ENCODE results near the gene LYPD5. TPM values are rescaled to one million over a fixed set of nuclear protein-coding genes. Genes with fewer than 3 reads are reported as not detected.

Gene LYPD5
- total RNA-seq, 6 experiments from 2014 or later = 0.80 to 0.87 TPM; not detected in 4

DNA sequence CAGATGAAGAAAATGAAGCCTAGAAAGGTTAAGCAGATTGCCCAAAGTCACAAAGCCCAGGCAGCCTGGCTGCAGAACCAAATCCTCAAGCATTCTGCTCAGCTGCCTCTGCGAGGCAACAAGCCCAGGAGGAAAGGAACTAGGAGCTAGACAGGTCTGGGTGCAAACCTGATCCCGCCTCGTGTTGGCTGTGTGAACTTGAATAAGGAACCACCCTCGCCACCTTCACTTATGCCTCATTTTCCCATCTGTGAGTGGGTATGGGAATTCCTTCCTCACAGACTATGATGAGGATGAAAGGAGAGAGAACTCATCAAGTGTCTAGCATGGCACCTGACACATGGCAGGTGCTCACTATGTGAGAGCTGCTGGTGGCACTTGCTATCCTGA, 54.0 kb downstream of the LYPD5 start:
- H3K27me3 ChIP-seq = no peaks in the 10 kb centered on the region
- TF ChIP-seq POLR2A (IDR thresholded peaks at IDR 0.05) = no peak
- TF ChIP-seq, protein P1, sequence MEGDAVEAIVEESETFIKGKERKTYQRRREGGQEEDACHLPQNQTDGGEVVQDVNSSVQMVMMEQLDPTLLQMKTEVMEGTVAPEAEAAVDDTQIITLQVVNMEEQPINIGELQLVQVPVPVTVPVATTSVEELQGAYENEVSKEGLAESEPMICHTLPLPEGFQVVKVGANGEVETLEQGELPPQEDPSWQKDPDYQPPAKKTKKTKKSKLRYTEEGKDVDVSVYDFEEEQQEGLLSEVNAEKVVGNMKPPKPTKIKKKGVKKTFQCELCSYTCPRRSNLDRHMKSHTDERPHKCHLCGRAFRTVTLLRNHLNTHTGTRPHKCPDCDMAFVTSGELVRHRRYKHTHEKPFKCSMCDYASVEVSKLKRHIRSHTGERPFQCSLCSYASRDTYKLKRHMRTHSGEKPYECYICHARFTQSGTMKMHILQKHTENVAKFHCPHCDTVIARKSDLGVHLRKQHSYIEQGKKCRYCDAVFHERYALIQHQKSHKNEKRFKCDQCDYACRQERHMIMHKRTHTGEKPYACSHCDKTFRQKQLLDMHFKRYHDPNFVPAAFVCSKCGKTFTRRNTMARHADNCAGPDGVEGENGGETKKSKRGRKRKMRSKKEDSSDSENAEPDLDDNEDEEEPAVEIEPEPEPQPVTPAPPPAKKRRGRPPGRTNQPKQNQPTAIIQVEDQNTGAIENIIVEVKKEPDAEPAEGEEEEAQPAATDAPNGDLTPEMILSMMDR (IDR thresholded peaks at IDR 0.05) = no peak
- intact Hi-C loops (cut with DNase I) = loop anchor here in 1 of 2 donors (5.0 kb wide), 1 partner anchor 34 kb away; the partner anchor contains the start of gene KCNN4
- peaks cover 0 to 3% (median 0%) of the 10 kb centered on the region in 4 donors for H3K4me1 ChIP-seq
- WGBS (ENCODE audit: insufficient coverage, low coverage, low lambda C conversion rate, missing lambda C conversion rate) = 63% methylated on average over 3 of the region's 4 CpGs
- no peak for ATAC-seq
- H3K9me3 ChIP-seq = no peaks in the 10 kb centered on the region
- peaks cover 0 to 41% (median 5%) of the 10 kb centered on the region in 4 donors for H3K36me3 ChIP-seq
- H3K4me3 ChIP-seq = no peak overlapping the region
- no peak overlapping the region for H3K27ac ChIP-seq
- no peak for DNase-seq

DNA sequence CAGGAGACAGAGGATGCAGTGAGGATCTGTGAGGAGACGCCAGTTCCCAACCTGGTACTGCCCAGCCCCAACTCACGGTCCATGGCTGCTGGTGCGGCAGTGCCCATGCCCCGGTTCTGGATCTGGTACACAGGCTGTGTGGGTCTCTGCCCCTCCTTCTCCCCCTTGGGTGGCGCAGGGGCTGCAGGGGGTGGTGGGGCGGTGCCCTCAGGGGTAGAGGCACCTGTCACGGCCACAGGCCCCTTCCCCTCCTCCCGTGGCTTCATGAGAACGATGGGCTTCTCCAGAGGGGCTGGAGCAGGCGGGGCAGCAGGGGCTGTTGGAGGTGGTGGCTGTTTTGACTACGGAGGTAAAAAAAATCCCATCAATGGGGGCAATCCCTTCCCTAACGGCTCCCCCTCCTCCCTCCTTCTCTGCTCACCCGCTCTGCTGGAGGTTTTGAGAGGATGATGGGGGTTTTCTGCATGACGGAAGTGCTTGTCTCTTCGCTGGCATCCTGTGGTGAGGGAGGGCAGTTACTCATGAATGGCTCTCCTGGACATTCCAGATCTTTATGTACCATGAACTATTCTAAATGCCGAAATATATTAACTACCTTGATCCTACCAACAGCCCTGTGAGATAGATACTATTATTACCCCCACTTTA, 54.6 kb downstream of the LYPD5 start:
- WGBS (ENCODE audit: insufficient coverage, low coverage, low lambda C conversion rate, missing lambda C conversion rate) = 66% methylated on average over 5 of the region's 16 CpGs
- ATAC-seq (no peak), DNase-seq (no peak)
- H3K4me3 ChIP-seq = no peak overlapping the region
- no peak overlapping the region for H3K27ac ChIP-seq
- intact Hi-C loops (cut with DNase I) = loop anchor here in 1 of 2 donors (5.0 kb wide), 1 partner anchor 35 kb away; the partner anchor contains the start of gene KCNN4
- no peak for TF ChIP-seq POLR2A (IDR thresholded peaks at IDR 0.05)
- TF ChIP-seq, protein P1 (IDR thresholded peaks at IDR 0.05) = no peak
- peaks cover 0 to 46% (median 5%) of the 10 kb centered on the region in 4 donors for H3K36me3 ChIP-seq
- H3K9me3 ChIP-seq = no peaks in the 10 kb centered on the region
- H3K4me1 ChIP-seq = no peaks in the 10 kb centered on the region
- no peaks in the 10 kb centered on the region for H3K27me3 ChIP-seq

Other genes starting within 250 kb of the LYPD5 start
- 1 to 10 TPM; 5.5 to 8.4 (median 7.5) TPM for gene XRCC1, start 226.9 kb downstream of the LYPD5 start, total RNA-seq
- gene PINLYP, start 226.6 kb downstream of the LYPD5 start, total RNA-seq = 1 to 10 TPM in 1 of 6 experiments, under 1 TPM in 4, not detected in 1; 0.58 to 1.5 (median 0.81) TPM
- 10 to 100 TPM in 4 of 6 experiments, 1 to 10 TPM in 2; 9.1 to 18.6 (median 11.0) TPM for gene IRGQ, start 206.3 kb downstream of the LYPD5 start, total RNA-seq
- 10 to 100 TPM in 4 of 6 experiments, 1 to 10 TPM in 2; 7.7 to 15.8 (median 10.3) TPM for gene ZNF576, start 205.9 kb downstream of the LYPD5 start, total RNA-seq
- gene SRRM5, start 190.4 kb downstream of the LYPD5 start, total RNA-seq = under 1 TPM in 5 of 6 experiments, not detected in 1; 0.09 to 0.37 (median 0.18) TPM
- gene ZNF428, start 182.8 kb downstream of the LYPD5 start, total RNA-seq = 10 to 100 TPM; 10.9 to 16.7 (median 13.3) TPM
- gene CADM4, start 162.6 kb downstream of the LYPD5 start, total RNA-seq = 1 to 10 TPM; 2.2 to 4.7 (median 3.7) TPM
- gene PLAUR, start 132.3 kb downstream of the LYPD5 start, total RNA-seq = 10 to 100 TPM in 1 of 6 experiments, 1 to 10 TPM in 4, under 1 TPM in 1; 0.90 to 13.3 (median 2.3) TPM
- gene IRGC, start 86.4 kb downstream of the LYPD5 start, total RNA-seq = not detected
- 10 to 100 TPM in 2 of 6 experiments, 1 to 10 TPM in 4; 6.5 to 13.5 (median 9.8) TPM for gene SMG9, start 47.5 kb downstream of the LYPD5 start, total RNA-seq
- gene KCNN4, start 21.5 kb downstream of the LYPD5 start, total RNA-seq = 1 to 10 TPM in 1 of 6 experiments, under 1 TPM in 4, not detected in 1; 0.18 to 1.4 (median 0.27) TPM
- 1 to 10 TPM; 1.7 to 4.0 (median 2.2) TPM for gene ZNF283, start 24.9 kb upstream of the LYPD5 start, total RNA-seq
- 1 to 10 TPM in 1 of 6 experiments, under 1 TPM in 4, not detected in 1; 0.26 to 1.4 (median 0.66) TPM for gene ZNF404, start 81.5 kb upstream of the LYPD5 start, total RNA-seq
- gene ZNF45, start 132.8 kb upstream of the LYPD5 start, total RNA-seq = 1 to 10 TPM; 2.9 to 5.4 (median 4.7) TPM
- gene ZNF221, start 148.8 kb upstream of the LYPD5 start, total RNA-seq = 1 to 10 TPM in 5 of 6 experiments, under 1 TPM in 1; 0.50 to 2.9 (median 1.6) TPM
- 1 to 10 TPM; 1.9 to 5.8 (median 3.1) TPM for gene ZNF155, start 181.7 kb upstream of the LYPD5 start, total RNA-seq
- 1 to 10 TPM; 1.0 to 5.8 (median 1.8) TPM for gene ZNF230, start 200.5 kb upstream of the LYPD5 start, total RNA-seq
- 1 to 10 TPM in 5 of 6 experiments, under 1 TPM in 1; 0.87 to 1.8 (median 1.2) TPM for gene ZNF222, start 222.9 kb upstream of the LYPD5 start, total RNA-seq
- 1 to 10 TPM in 5 of 6 experiments, under 1 TPM in 1; 0.80 to 2.4 (median 1.7) TPM for gene ZNF223, start 249.6 kb upstream of the LYPD5 start, total RNA-seq

Measured in right lobe of liver (tissue), 6 donors.